H1 (cell line): ENCODE measurements around the gene CD164. TPM values are rescaled to one million over a fixed set of nuclear protein-coding genes. Genes with fewer than 3 reads are reported as not detected.

ENCODE experiments used
- PHF8 ChIP-seq: fragments of 200-600 bp; sonication (generic); conservative IDR thresholded peaks from 2 replicates; pipeline ENCODE4 v1.7.1; 2012; ENCODE audit warnings: low read depth, mild to moderate bottlenecking, inconsistent platforms, low read length, moderate library complexity
- POLR2A ChIP-seq, 2 experiments: IDR thresholded peaks; 1 replicate in 1 of 2; 2 replicates in 1 of 2; pipeline ENCODE4 v1.6.1; 2011; ENCODE audit warnings: low read depth in 2 of 2, low read length in 2 of 2, mild to moderate bottlenecking in 2 of 2; ENCODE audit errors: control extremely low read depth in 1 of 2
- RBBP5 ChIP-seq: IDR thresholded peaks from 2 replicates; pipeline ENCODE4 v1.7.1; 2012; ENCODE audit warnings: low read depth, mild to moderate bottlenecking, inconsistent platforms, low read length, moderate library complexity, borderline replicate concordance
- polyA plus RNA-seq, 7 experiments: library from polyadenylated mRNA; depleted of rRNA in 3 of 7; stranded (reverse) in 5 of 7; unstranded in 2 of 7; fragments of >200 nt in 5 of 7; fragments of 200-250 nt in 2 of 7; gene quantifications; 1 replicate in 5 of 7; 2 replicates in 1 of 7; 4 replicates in 1 of 7; pipeline versions ENCODE4 v1.2.1 to v1.2.3, GENCODE V29; 2011 to 2013; ENCODE audit warnings: missing spikeins in 2 of 7, mixed read lengths in 2 of 7
- total RNA-seq: library from RNA; stranded (reverse); fragmentation: NEBNext Ultra II Directional; extraction: Animal tissue kit (Norgen Biotek cat#: 25700); gene quantifications from 2 replicates; pipeline ENCODE4 v1.2.1, GENCODE V29; 2021

Gene CD164
- total and polyA plus RNA-seq, 2 of the 8 experiments (the other 6 are each of a cell fraction or from before 2014, with no cell fraction given) = 69.3 to 94.3 TPM

DNA sequence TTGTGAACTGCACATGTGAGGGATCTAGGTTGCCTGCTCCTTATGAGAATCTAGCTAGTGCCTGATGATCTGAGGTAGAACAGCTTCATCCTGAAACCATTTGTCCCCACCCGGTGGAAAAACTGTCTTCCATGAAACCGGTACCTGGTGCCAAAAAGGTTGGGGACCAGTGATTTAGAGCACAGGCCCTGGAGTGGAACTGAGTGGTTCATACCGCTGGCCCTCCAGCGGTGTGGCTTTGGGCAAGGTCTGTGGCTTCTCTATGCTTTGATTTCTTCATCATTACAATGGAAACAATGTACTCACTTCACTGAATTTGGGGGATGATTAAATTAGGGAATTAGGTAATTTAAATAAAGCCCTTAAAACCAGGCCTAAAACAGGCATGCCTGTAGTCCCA lies 36.3 kb downstream of the CD164 start (continued):
- TF ChIP-seq RBBP5 (no peak), POLR2A (IDR thresholded peaks at IDR 0.05; ENCODE audit: control extremely low read depth in 1 of 2, low read depth in 2 of 2, low read length in 2 of 2) (no peak), PHF8 (no peak)
